Measurements from ENCODE around the gene CEP95. TPM values are rescaled to one million over a fixed set of nuclear protein-coding genes. Genes with fewer than 3 reads are reported as not detected.
"Not testable (repeated sequence)": the region's sequence is repeated elsewhere in the genome, so short reads cannot be mapped to it uniquely, and the experiment has no call there.

Gene CEP95
- total RNA-seq, 2 donors from 2014 or later = 45.3 to 63.4 TPM

DNA sequence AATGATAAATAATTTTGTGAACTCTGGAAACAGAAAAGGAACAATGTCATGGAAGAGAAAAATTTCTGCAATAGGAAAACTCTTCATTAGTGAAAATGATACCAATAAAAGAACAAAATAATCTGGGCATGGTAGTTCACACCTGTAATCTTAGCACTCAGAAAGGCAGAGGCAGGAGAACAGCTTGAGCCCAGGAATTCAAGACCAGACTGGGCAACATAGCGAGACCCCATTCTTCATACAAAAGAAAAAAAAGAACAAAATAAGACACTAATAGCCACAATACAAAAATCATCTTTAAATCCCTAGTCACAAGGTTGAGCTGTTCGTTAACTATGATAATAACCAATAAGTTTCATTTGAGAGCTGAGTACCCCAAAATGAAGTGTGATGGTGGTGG, 18.5 kb upstream of the CEP95 start:
- Mint-ChIP-seq H3K36me3 (ENCODE audit: low read depth) (peaks cover 97% of the 10 kb centered on the region), H3K9me3 (no peaks in the 10 kb centered on the region), H3K27me3 (no peaks in the 10 kb centered on the region), H3K27ac (no peak overlapping the region), H3K4me1 (peaks cover 7% of the 10 kb centered on the region), H3K4me3 (no peak overlapping the region)
- no peak for ATAC-seq (replicated peaks)

DNA sequence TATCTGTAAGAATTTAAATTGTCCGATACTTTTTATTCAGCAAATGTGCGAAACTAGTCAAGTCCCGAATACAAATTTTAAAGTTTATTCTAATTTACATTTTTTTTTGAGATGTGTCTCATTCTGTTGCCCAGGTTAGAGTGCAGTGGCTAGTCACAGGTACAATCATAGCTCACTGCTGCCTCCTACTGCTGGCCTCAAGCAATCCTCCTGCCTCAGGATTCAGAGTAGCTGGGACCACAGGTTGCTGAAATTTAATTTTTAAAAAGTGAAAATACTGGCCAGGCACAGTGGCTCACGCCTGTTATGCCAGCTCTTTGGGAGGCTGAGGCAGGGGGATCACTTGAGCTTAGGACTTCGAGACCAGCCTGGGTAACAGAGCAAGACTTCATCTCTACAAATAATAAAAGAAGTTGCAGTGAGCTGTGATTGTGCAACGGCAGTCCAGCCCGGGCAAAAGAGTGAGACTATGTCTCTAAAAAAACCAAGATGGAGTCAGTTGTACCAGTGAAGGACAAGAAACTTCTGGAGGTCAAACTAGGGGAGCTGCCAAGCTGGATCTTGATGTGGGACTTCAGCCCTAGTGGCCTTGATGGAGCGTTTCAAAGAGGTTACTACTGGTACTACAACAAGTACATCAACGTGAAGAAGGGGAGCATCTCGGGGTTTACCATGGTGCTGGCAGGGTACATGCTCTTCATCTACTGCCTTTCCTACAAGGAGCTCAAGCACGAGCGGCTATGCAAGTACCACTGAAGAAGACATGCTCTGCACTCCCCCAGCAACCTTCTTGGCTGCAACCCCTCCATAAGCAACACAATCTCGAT, 15.5 kb upstream of the CEP95 start:
- Mint-ChIP-seq H3K27me3 (no peaks in the 10 kb centered on the region), H3K4me3 (no peak overlapping the region), H3K27ac (no peak overlapping the region), H3K9me3 (no peaks in the 10 kb centered on the region), H3K36me3 (ENCODE audit: low read depth) (peaks cover 88% of the 10 kb centered on the region), H3K4me1 (peaks cover 11% of the 10 kb centered on the region)
- ATAC-seq (replicated peaks) = peak; percentile 73

DNA sequence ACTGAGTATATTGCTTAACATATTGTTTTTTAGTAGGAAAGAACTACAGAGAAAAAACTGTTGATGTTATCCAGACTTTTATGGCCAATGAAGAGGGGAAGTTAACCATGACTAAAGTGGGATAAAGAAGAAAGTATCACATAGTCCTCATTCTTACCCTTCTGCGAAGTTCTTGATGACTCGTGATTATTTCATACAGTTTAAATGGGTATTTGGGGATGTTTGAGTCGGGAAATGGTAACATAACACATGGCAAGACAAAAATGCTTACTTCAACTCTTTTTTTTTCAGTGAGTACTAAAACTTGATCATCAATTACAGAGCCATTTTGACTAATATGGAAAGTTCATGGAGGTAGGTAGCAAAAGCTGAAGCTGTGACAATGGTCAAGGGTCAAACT, 14.8 kb upstream of the CEP95 start:
- peak; percentile 44 for ATAC-seq (replicated peaks)
- Mint-ChIP-seq H3K27ac (no peak overlapping the region), H3K36me3 (ENCODE audit: low read depth) (peaks cover 88% of the 10 kb centered on the region), H3K4me3 (peak overlapping the region; percentile 19), H3K27me3 (no peaks in the 10 kb centered on the region), H3K9me3 (no peaks in the 10 kb centered on the region), H3K4me1 (peaks cover 11% of the 10 kb centered on the region)

DNA sequence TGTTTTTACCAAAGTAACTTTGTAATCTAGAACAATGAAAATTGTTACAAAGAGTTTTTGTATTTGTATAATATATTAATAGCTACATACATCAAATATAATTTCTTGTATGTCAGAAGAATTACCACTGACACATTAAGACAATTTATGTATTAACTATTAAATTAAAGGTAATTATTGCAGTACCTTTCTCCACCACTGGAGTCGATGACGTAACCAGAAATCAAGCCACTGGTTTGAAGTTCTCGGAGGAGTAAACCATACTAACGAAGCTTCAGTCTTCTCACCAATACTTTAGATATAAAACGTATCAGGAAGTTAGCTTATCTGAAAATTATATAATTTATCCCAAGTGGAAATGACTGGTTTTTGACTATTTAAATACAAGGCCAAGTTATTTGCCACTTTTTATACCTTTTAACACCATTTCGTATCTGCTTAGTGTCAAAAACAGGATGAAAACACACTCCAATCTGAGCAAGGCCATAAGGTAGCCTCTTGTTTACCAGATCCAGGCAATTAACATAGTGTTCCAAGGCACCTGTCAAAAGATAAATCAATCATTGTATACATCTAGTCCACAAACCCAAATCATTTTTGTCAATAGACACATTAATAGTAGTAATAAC, 14.2 kb upstream of the CEP95 start:
- H3K9me3 Mint-ChIP-seq = no peaks in the 10 kb centered on the region
- no peak for ATAC-seq (replicated peaks)
- H3K4me1 Mint-ChIP-seq = peaks cover 11% of the 10 kb centered on the region
- H3K27ac Mint-ChIP-seq = no peak overlapping the region
- peaks cover 88% of the 10 kb centered on the region for H3K36me3 Mint-ChIP-seq (ENCODE audit: low read depth)
- H3K4me3 Mint-ChIP-seq = peak overlapping the region; percentile 22
- H3K27me3 Mint-ChIP-seq = no peaks in the 10 kb centered on the region

DNA sequence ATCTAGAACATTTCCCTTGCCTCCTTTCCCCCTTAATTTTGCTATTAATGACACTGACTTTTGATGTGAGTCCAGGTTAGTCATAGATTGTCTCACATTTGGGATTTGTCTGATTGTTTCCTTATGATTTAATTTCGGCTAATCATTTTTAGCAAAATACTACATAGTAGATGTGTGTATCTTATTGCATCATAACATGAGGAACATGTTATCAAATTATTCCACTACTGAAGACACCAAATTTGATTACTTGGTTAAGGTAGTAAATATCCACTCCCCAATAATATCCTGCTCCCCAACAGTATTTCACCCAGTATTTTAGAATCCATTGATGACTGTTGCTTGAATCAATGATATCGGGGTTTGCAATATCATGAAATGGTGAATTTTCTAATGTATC, 12.7 kb upstream of the CEP95 start:
- Mint-ChIP-seq H3K36me3 (ENCODE audit: low read depth) (peaks cover 88% of the 10 kb centered on the region), H3K27me3 (no peaks in the 10 kb centered on the region), H3K9me3 (no peaks in the 10 kb centered on the region), H3K4me3 (peak overlapping the region; percentile 98), H3K4me1 (peaks cover 18% of the 10 kb centered on the region), H3K27ac (no peak overlapping the region)
- no peak for ATAC-seq (replicated peaks)

DNA sequence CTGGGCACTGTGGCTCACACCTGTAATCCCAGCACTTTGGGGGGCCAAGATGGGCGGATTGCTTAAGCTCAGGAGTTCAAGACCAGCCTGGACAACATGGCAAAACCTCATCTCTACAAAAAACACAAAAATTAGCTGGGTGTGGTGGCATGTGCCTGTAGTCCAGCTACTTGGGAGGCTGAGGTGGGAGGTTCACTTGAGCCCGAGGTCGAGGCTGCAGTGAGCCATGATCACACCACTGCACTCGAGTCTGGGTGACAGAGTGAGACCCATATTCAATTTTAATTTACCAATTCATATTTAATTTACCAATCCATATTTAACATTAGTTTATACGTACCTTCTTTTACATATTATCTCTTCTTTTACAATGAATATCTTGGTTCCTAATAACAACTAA, 11.5 kb upstream of the CEP95 start:
- not testable (repeated sequence) for H3K27ac Mint-ChIP-seq; H3K27me3 Mint-ChIP-seq; ATAC-seq (replicated peaks); H3K9me3 Mint-ChIP-seq
- Mint-ChIP-seq H3K36me3 (ENCODE audit: low read depth) (peaks cover 88% of the 10 kb centered on the region), H3K4me3 (peak overlapping the region; percentile 98), H3K4me1 (peaks cover 25% of the 10 kb centered on the region)

DNA sequence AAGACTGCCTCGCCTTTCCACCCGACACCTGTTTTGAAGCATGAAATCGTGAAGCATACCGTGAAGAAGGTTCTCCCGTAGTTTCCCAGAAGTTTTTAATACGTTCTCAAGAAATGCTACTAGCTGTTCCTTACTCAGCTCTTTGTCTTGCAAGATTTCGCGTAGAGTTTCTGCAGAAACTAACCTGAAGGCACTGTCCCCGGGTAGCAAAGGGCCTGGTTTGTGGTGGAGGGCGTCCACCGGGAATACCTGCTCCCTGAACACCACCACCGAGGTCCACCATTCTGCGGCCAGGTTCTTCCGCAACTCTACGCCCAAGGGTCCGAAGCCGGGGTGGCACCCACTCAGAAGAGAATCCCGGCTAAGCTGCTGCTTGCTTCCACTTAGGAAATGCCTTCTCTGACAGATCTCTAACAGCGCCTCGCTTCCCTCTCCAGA, 10.4 kb upstream of the CEP95 start:
- peaks cover 35% of the 10 kb centered on the region for H3K4me1 Mint-ChIP-seq
- peak overlapping the region; percentile 100 for H3K27ac Mint-ChIP-seq
- H3K27me3 Mint-ChIP-seq = no peaks in the 10 kb centered on the region
- peaks cover 88% of the 10 kb centered on the region for H3K36me3 Mint-ChIP-seq (ENCODE audit: low read depth)
- peak overlapping the region; percentile 98 for H3K4me3 Mint-ChIP-seq
- no peak for ATAC-seq (replicated peaks)
- H3K9me3 Mint-ChIP-seq = no peaks in the 10 kb centered on the region

DNA sequence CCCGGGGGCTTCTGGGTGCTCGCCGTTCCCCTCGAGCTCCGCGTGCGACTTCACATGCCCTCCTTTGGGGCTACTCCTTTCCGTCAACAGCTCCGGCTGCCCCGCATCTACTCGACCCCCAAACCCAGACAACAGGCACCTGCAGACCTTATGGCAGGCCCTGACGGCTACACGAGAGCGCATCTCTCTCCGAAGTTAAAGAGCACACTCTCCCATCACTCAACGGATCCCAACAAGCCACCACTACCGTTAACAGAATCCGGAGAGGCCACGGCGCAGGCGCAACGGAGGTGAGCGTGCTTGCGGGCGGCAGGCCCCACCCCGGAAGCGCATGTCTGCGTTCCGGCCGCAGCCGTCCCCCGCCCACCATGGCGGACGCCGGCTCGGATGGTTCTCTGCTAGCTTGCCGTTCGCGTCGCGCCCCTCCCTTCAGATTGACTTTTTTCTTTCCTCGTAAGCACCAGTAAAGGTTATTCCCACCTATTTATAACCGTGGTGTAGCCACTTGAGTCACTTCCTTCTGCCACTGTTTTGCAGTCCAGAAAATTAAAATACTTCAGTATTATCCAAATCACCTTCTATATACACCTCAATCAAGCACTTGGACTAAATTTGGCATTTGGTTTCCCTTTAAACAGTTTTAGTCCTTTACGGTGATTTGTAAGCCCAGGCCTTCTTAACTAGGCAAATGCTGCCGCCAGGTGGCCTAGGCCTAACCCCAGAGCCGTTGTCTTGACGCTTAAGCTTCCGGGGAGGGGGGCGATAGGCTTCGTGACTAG, 9.8 kb upstream of the CEP95 start, which contains the start of gene POLG2:
Gene POLG2, minus strand, starts transcription at position 269 of the 779 bp plus-strand sequence. Its CDS starts 86 bp downstream, at position 183.
- Mint-ChIP-seq H3K4me1 (peaks cover 40% of the 10 kb centered on the region), H3K27me3 (no peaks in the 10 kb centered on the region), H3K27ac (peak within 1 kb of the TSS; percentile 100), H3K9me3 (no peaks in the 10 kb centered on the region), H3K4me3 (peak within 1 kb of the TSS; percentile 98), H3K36me3 (ENCODE audit: low read depth) (peaks cover 88% of the 10 kb centered on the region)
- ATAC-seq (replicated peaks) = peak; percentile 89

DNA sequence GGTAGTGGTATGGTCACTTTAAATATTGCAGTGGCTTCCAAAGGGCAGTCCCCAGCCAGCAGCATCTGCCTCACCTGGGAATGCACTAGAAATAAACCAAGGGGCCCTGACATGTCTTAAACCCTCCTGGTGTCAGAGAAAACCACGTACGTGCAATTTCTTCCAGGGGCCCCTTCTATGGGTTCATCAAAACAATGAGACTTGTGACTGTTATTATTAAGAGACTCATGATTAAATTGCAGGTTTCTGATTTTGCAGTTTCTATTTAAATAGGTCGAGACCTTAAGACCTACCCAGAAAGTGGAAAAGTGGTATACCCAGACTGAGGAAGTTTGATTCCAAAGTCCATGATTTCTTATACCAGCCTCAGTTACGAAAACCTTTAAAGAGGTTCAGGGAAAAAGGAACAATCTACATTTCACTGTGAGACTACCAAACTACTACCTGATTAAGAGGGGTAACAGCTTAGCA, 9.2 kb upstream of the CEP95 start:
- H3K36me3 Mint-ChIP-seq (ENCODE audit: low read depth) = peaks cover 89% of the 10 kb centered on the region
- peaks cover 46% of the 10 kb centered on the region for H3K4me1 Mint-ChIP-seq
- H3K27me3 Mint-ChIP-seq = no peaks in the 10 kb centered on the region
- ATAC-seq (replicated peaks) = peak; percentile 35
- no peaks in the 10 kb centered on the region for H3K9me3 Mint-ChIP-seq
- H3K4me3 Mint-ChIP-seq = peak overlapping the region; percentile 98
- H3K27ac Mint-ChIP-seq = peak overlapping the region; percentile 100

DNA sequence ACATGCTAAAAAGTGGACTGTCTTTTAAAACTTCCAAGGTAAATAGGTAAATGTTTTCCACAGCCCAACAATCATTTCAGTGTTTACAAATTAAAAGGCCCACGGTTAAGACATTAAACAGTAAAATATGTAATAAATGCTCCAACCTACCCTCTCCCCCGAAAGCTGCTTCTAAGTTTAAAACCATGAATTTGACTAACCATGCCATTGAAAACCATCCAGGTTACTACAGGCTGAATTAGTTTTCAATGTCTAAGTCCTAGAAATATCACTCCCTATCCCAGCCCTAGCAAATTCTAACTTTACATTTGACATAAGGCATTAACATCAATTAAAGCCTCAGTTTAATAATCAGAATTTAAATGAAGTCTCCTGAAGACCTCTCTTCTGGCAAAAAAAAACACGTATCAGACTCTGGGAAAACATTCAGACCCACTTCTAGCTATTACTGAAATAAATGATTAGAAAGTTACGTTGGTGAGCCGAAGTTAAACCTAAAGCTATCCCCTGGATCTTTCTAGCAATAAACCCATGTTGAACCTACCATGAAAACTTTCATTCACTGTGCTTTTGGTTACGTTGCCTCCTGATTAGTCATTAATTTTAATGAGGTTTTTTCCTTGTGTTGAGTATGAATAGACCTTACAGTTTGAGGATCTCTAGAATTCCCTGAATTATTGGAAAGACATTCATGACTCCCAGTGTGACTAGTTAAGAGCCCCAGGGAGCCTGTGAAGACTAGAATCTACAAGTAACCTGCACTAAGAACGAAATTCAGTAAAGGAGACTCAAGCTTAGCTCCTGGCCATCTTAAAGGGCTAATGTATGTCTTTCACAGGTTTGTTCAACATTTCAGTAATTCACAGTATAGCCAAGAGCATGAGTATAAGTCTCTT, 8.2 kb upstream of the CEP95 start:
- no peaks in the 10 kb centered on the region for H3K9me3 Mint-ChIP-seq
- H3K27ac Mint-ChIP-seq = peak overlapping the region; percentile 100
- peaks cover 55% of the 10 kb centered on the region for H3K4me1 Mint-ChIP-seq
- H3K4me3 Mint-ChIP-seq = peak overlapping the region; percentile 98
- ATAC-seq (replicated peaks) = no peak
- H3K27me3 Mint-ChIP-seq = no peaks in the 10 kb centered on the region
- peaks cover 91% of the 10 kb centered on the region for H3K36me3 Mint-ChIP-seq (ENCODE audit: low read depth)

DNA sequence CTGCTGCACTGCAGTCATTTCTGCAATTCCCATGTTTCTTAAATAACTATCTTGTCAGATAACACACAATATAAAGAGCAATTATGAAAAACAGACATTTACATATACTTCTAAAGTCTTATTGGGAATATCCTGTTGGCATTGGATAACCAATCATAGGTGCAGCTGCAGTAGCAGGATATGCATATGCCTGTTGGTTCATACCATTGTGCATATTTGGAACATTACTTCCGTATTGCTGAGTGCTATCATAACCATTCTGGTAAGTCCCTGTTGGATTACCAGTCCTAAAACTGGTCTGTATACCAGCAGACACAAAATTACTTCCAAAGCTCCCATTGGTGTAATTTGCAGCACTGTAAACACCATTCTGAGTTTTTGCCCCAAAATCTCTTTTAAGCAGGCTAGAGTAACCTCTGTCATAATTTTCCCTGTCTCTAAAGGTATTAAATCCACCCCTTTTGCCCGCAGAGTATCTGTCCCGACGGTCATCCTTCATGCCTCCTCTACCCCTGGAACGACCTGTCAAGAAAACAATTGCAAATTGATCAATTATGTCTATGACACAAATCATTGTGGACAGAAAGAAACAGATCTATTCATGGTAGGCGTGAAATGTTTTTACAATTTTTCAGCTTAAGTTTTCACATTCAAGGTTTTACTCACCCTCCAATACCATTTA, 6.8 kb upstream of the CEP95 start:
- peak overlapping the region; percentile 100 for H3K27ac Mint-ChIP-seq
- no peaks in the 10 kb centered on the region for H3K27me3 Mint-ChIP-seq
- no peaks in the 10 kb centered on the region for H3K9me3 Mint-ChIP-seq
- no peak for ATAC-seq (replicated peaks)
- H3K4me3 Mint-ChIP-seq = peak overlapping the region; percentile 98
- peaks cover 56% of the 10 kb centered on the region for H3K4me1 Mint-ChIP-seq
- peaks cover 92% of the 10 kb centered on the region for H3K36me3 Mint-ChIP-seq (ENCODE audit: low read depth)

DNA sequence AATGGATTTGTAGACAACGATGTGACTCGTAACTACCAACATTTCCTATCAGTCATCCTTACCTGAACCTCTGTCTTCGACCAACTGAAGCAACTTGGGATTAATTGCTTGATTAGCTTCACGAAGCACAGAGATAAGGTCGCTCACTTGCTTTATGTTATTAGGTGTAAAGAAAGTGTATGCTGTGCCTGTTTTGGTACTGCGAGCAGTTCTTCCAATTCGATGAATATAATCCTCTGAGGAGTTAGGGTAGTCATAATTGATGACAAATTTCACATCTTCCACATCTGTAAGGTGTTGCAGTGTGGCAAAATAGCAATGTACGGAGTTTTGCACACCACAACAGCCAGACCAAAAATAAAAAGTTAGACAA, 6.3 kb upstream of the CEP95 start:
- peak overlapping the region; percentile 98 for H3K4me3 Mint-ChIP-seq
- peak overlapping the region; percentile 100 for H3K27ac Mint-ChIP-seq
- H3K9me3 Mint-ChIP-seq = no peaks in the 10 kb centered on the region
- peaks cover 58% of the 10 kb centered on the region for H3K4me1 Mint-ChIP-seq
- H3K36me3 Mint-ChIP-seq (ENCODE audit: low read depth) = peaks cover 97% of the 10 kb centered on the region
- ATAC-seq (replicated peaks) = no peak
- H3K27me3 Mint-ChIP-seq = no peaks in the 10 kb centered on the region
